ENCODE data around the gene TNNC1.
A peak's percentile ranks its signal among the peaks of the same experiment; 100 is the strongest.

TNNC1 gene

GRCh38 chr3:52458770-52459545 lies 5.1 kb upstream of the TNNC1 start:
- DNase-seq (ENCODE audit: low read depth in 2 of 3, low spot score in 2 of 3), result no peak

GRCh38 chr3:52458031-52458760 lies 4.4 kb upstream of the TNNC1 start:
- DNase-seq (ENCODE audit: low read depth in 2 of 3, low spot score in 2 of 3), result no peak

- no peak for DNase-seq (ENCODE audit: low read depth in 2 of 3, low spot score in 2 of 3)
These were observed 3.0 kb upstream of the TNNC1 start for GRCh38 chr3:52456800-52457183.

GRCh38 chr3:52456169-52456799 lies 2.4 kb upstream of the TNNC1 start:
- DNase-seq (ENCODE audit: low read depth in 2 of 3, low spot score in 2 of 3), result no peak

GRCh38 chr3:52455283-52456168 lies 1.7 kb upstream of the TNNC1 start, which contains the start of gene NISCH:
Gene NISCH, plus strand, starts transcription at chr3:52455604. Its CDS starts 38 bp downstream, at chr3:52455642.
- DNase-seq (ENCODE audit: low read depth in 2 of 3, low spot score in 2 of 3), result peak; percentile 89 to 97 (median 93)

- no peak for DNase-seq (ENCODE audit: low read depth in 2 of 3, low spot score in 2 of 3)
These were observed 1.1 kb upstream of the TNNC1 start for GRCh38 chr3:52454938-52455282.

- no peak for DNase-seq (ENCODE audit: low read depth in 2 of 3, low spot score in 2 of 3)
These were observed 553 bp upstream of the TNNC1 start for GRCh38 chr3:52454250-52454937.

GRCh38 chr3:52452570-52453221 lies 1.1 kb downstream of the TNNC1 start:
- DNase-seq (ENCODE audit: low read depth in 2 of 3, low spot score in 2 of 3), result no peak

GRCh38 chr3:52452126-52452525 lies 1.7 kb downstream of the TNNC1 start:
- no peak for DNase-seq (ENCODE audit: low read depth in 2 of 3, low spot score in 2 of 3)

GRCh38 chr3:52451237-52452083 lies 2.4 kb downstream of the TNNC1 start:
- no peak for DNase-seq (ENCODE audit: low read depth in 2 of 3, low spot score in 2 of 3)

GRCh38 chr3:52450489-52451236 lies 3.2 kb downstream of the TNNC1 start:
- no peak for DNase-seq (ENCODE audit: low read depth in 2 of 3, low spot score in 2 of 3)

- DNase-seq (ENCODE audit: low read depth in 2 of 3, low spot score in 2 of 3), result no peak
These were observed 6.1 kb downstream of the TNNC1 start for GRCh38 chr3:52447512-52448355.

- DNase-seq (ENCODE audit: low read depth in 2 of 3, low spot score in 2 of 3), result peak; percentile 34 to 59 (median 57)
These were observed 7.0 kb downstream of the TNNC1 start for GRCh38 chr3:52446631-52447511.

GRCh38 chr3:52446042-52446441 lies 7.8 kb downstream of the TNNC1 start:
- no peak for DNase-seq (ENCODE audit: low read depth in 2 of 3, low spot score in 2 of 3)

- peak in 2 of 3 experiments; percentile 49 to 52 for DNase-seq (ENCODE audit: low read depth in 2 of 3, low spot score in 2 of 3)
These were observed 8.7 kb downstream of the TNNC1 start, which contains the start of gene SEMA3G for GRCh38 chr3:52444860-52445793. Gene SEMA3G, minus strand, starts transcription at chr3:52445103. Its CDS starts 76 bp downstream, at chr3:52445027.

All from activated CD8-positive, alpha-beta memory T cell treated with anti-CD3 and anti-CD28 coated beads for 48 hours (primary cell).